DOHH2 (cell line): ENCODE data around the gene C2orf74.

Experiments used
- H3F3A ChIP-seq: fragments of 200-600 bp; sonication (generic), shearing (Covaris generic); 2 replicates; pipeline ENCODE4 v1.6.0; 2016; ENCODE audit warnings: antibody characterized with exemption, mild to moderate bottlenecking; ENCODE audit not compliant: control insufficient read depth, insufficient read depth
- H3K27ac ChIP-seq: fragments of 200-600 bp; sonication (generic); 2 replicates; pipeline ENCODE4 v1.5.1; 2014; ENCODE audit warnings: low read depth, mild to moderate bottlenecking, low read length, moderate library complexity
- H3K27me3 ChIP-seq: fragments of 200-600 bp; sonication (generic); 2 replicates; pipeline ENCODE4 v1.6.1; 2014; ENCODE audit warnings: mild to moderate bottlenecking, low read length, mixed read lengths; ENCODE audit not compliant: control insufficient read depth
- H3K36me3 ChIP-seq: fragments of 200-600 bp; sonication (generic); 2 replicates; pipeline ENCODE4 v1.6.1; 2014; ENCODE audit warnings: mild to moderate bottlenecking, low read length, moderate library complexity, mixed read lengths; ENCODE audit not compliant: control insufficient read depth
- H3K4me1 ChIP-seq: fragments of 200-600 bp; sonication (generic); 2 replicates; pipeline ENCODE4 v1.6.1; 2014; ENCODE audit warnings: mild to moderate bottlenecking, low read length, mixed read lengths; ENCODE audit not compliant: control insufficient read depth
- H3K4me2 ChIP-seq: fragments of 200-600 bp; sonication (generic); 2 replicates; pipeline ENCODE4 v1.6.0; 2014; ENCODE audit warnings: mild to moderate bottlenecking, low read length, moderate library complexity
- H3K4me3 ChIP-seq: fragments of 200-600 bp; sonication (generic); 2 replicates; pipeline ENCODE4 v1.5.1; 2014; ENCODE audit warnings: mild to moderate bottlenecking, low read length, mixed read lengths
- H3K79me2 ChIP-seq: fragments of 200-600 bp; sonication (generic); 2 replicates; pipeline ENCODE4 v1.6.1; 2014; ENCODE audit warnings: mild to moderate bottlenecking, low read length, mixed read lengths; ENCODE audit not compliant: control insufficient read depth
- H3K9me2 ChIP-seq: fragments of 200-600 bp; sonication (generic); replicated peaks from 2 replicates; pipeline ENCODE4 v1.6.1; 2014; ENCODE audit warnings: mild to moderate bottlenecking, low read length, mixed read lengths; ENCODE audit not compliant: control insufficient read depth
- H3K9me3 ChIP-seq: fragments of 200-600 bp; sonication (generic); 2 replicates; pipeline ENCODE4 v1.6.1; 2014; ENCODE audit warnings: antibody characterized with exemption, low read length, mixed read lengths; ENCODE audit not compliant: control insufficient read depth, insufficient read depth
- H4K20me1 ChIP-seq: fragments of 200-600 bp; sonication (generic); 2 replicates; pipeline ENCODE4 v1.6.0; 2014; ENCODE audit warnings: low read depth, mild to moderate bottlenecking, antibody characterized with exemption, low read length, moderate library complexity; ENCODE audit not compliant: control insufficient read depth, insufficient read depth
- CTCF ChIP-seq: fragments of 200-600 bp; sonication (generic); IDR thresholded peaks from one replicate; pipeline ENCODE4 v1.5.1; 2014; ENCODE audit warnings: antibody characterized with exemption, mild to moderate bottlenecking, low read depth, low read length; ENCODE audit not compliant: poor library complexity, severe bottlenecking
- EZH2phosphoT487 ChIP-seq: fragments of 200-600 bp; sonication (generic); IDR thresholded peaks from 2 replicates; pipeline ENCODE4 v1.6.1; 2017; ENCODE audit warnings: borderline replicate concordance, mild to moderate bottlenecking, antibody characterized with exemption, low read length, moderate library complexity, mixed read lengths

The C2orf74 gene

DNA sequence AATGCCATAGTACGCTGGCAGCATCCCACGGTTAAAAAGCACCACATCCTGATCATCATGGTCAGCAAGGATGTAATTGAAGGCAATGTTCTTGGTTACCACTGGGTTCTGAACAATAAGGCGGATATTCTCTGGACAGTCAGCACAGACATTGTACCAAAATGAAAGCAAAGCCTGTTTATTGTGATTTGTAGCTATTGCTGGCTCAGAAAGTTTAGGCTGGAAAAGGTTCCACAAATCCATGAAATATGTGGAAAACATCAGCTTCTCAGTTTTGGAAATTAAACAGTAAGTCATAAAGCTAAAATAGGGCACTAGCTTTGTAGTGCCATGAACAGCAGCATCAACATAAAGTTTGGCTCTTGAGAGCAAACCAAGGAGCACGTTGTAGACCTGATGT is 52.2 kb downstream of the C2orf74 start:
- Histone ChIP-seq H3K9me2 (no peaks in the 10 kb centered on the region), H3K27ac (no peak overlapping the region), H3K27me3 (no peaks in the 10 kb centered on the region), H4K20me1 (no peaks in the 10 kb centered on the region), H3K36me3 (peaks cover 73% of the 10 kb centered on the region), H3K4me1 (no peaks in the 10 kb centered on the region), H3K9me3 (no peaks in the 10 kb centered on the region), H3F3A (0 out of 2 replicates have a peak, but pooled peaks cover 2% of the 10 kb centered on the region), H3K4me2 (no peak overlapping the region), H3K79me2 (no peaks in the 10 kb centered on the region), H3K4me3 (no peak overlapping the region)
- TF ChIP-seq CTCF (no peak), EZH2phosphoT487 (no peak)
